Measurements from ENCODE around the gene MUC5AC.
"Not testable (repeated sequence)": the region's sequence is repeated elsewhere in the genome, so short reads cannot be mapped to it uniquely, and the experiment has no call there.

The MUC5AC gene

GRCh38 chr11:1157645-1158591, at the start of gene MUC5AC:
TSS of gene MUC5AC (plus strand) at chr11:1157953. CDS start at chr11:1158000, 47 bp downstream.
- in situ Hi-C loops (cut with HindIII; ENCODE audit: low sequenced_read_pairs): no loop called here

GRCh38 chr11:1108246-1108900, 49.4 kb upstream of the MUC5AC start:
- in situ Hi-C loops (cut with HindIII; ENCODE audit: low sequenced_read_pairs): no loop called here

- in situ Hi-C loops (cut with HindIII; ENCODE audit: low sequenced_read_pairs): no loop called here
These were observed 48.4 kb upstream of the MUC5AC start for GRCh38 chr11:1109101-1109917.

- in situ Hi-C loops (cut with HindIII; ENCODE audit: low sequenced_read_pairs): no loop called here
These were observed 47.6 kb upstream of the MUC5AC start for GRCh38 chr11:1109918-1110705.

- in situ Hi-C loops (cut with HindIII; ENCODE audit: low sequenced_read_pairs): no loop called here
These were observed 46.1 kb upstream of the MUC5AC start for GRCh38 chr11:1111545-1112212.

GRCh38 chr11:1112351-1113191, 45.2 kb upstream of the MUC5AC start:
- in situ Hi-C loops (cut with HindIII; ENCODE audit: low sequenced_read_pairs): no loop called here

GRCh38 chr11:1113405-1114201, 44.1 kb upstream of the MUC5AC start:
- in situ Hi-C loops (cut with HindIII; ENCODE audit: low sequenced_read_pairs): no loop called here

GRCh38 chr11:1115292-1115691, 42.5 kb upstream of the MUC5AC start:
- in situ Hi-C loops (cut with HindIII; ENCODE audit: low sequenced_read_pairs): not testable (repeated sequence)

- in situ Hi-C loops (cut with HindIII; ENCODE audit: low sequenced_read_pairs): no loop called here
These were observed 41.6 kb upstream of the MUC5AC start for GRCh38 chr11:1116104-1116503.

- in situ Hi-C loops (cut with HindIII; ENCODE audit: low sequenced_read_pairs): no loop called here
These were observed 40.9 kb upstream of the MUC5AC start for GRCh38 chr11:1116666-1117390.

- in situ Hi-C loops (cut with HindIII; ENCODE audit: low sequenced_read_pairs): no loop called here
These were observed 39.8 kb upstream of the MUC5AC start for GRCh38 chr11:1117992-1118391.

- in situ Hi-C loops (cut with HindIII; ENCODE audit: low sequenced_read_pairs): no loop called here
These were observed 38.8 kb upstream of the MUC5AC start for GRCh38 chr11:1118755-1119603.

GRCh38 chr11:1119604-1120146, 38.1 kb upstream of the MUC5AC start:
- in situ Hi-C loops (cut with HindIII; ENCODE audit: low sequenced_read_pairs): no loop called here

GRCh38 chr11:1120532-1121330, 37.0 kb upstream of the MUC5AC start:
- in situ Hi-C loops (cut with HindIII; ENCODE audit: low sequenced_read_pairs): no loop called here

- in situ Hi-C loops (cut with HindIII; ENCODE audit: low sequenced_read_pairs): no loop called here
These were observed 36.4 kb upstream of the MUC5AC start for GRCh38 chr11:1121331-1121812.

Data from endothelial cell of hepatic sinusoid (primary cell).